OCI-LY3 (cell line): ENCODE measurements around the gene BIK.

Experiments
- H2AFZ ChIP-seq: fragments of 200-600, 300-600 bp; shearing (Covaris generic); 2 replicates; pipeline ENCODE4 v1.6.0; 2014; ENCODE audit warnings: antibody characterized with exemption, low read depth, low read length
- H3K27ac ChIP-seq: fragments of 200-600, 300-600 bp; sonication (generic); 2 replicates; pipeline ENCODE4 v1.5.1; 2014; ENCODE audit warnings: mild to moderate bottlenecking, low read length, moderate library complexity, mixed read lengths
- H3K27me3 ChIP-seq: fragments of 200-600, 300-600 bp; sonication (generic); 2 replicates; pipeline ENCODE4 v1.6.1; 2014; ENCODE audit warnings: low read depth, low read length, mixed read lengths
- H3K36me3 ChIP-seq: fragments of 200-600, 300-600 bp; sonication (generic); replicated peaks from 2 replicates; pipeline ENCODE3; 2014; ENCODE audit warnings: low read depth, low read length, mixed read lengths
- H3K4me1 ChIP-seq: fragments of 300-600, 200-600 bp; sonication (generic); 2 replicates; pipeline ENCODE4 v1.6.1; 2014; ENCODE audit warnings: low read length, mixed read lengths
- H3K4me2 ChIP-seq: fragments of 200-600, 300-600 bp; sonication (generic); 2 replicates; pipeline ENCODE4 v1.6.1; 2014; ENCODE audit warnings: low read length, mixed read lengths
- H3K4me3 ChIP-seq: fragments of 300-600, 200-600 bp; sonication (generic); 2 replicates; pipeline ENCODE4 v1.5.1; 2014; ENCODE audit warnings: antibody characterized with exemption, mild to moderate bottlenecking, low read length, moderate library complexity
- H3K79me2 ChIP-seq: fragments of 300-600, 200-600 bp; shearing (Covaris generic); 2 replicates; pipeline ENCODE4 v1.6.1; 2014; ENCODE audit warnings: mild to moderate bottlenecking, low read length, mixed read lengths
- H3K9ac ChIP-seq: fragments of 300-600, 200-600 bp; shearing (Covaris generic); 2 replicates; pipeline ENCODE4 v1.6.0; 2014; ENCODE audit warnings: mild to moderate bottlenecking, low read length, moderate library complexity
- H3K9me3 ChIP-seq: fragments of 200-600, 300-600 bp; shearing (Covaris generic); 2 replicates; pipeline ENCODE4 v1.6.1; 2014; ENCODE audit warnings: low read length, mixed read lengths; ENCODE audit not compliant: insufficient read depth
- H4K20me1 ChIP-seq: fragments of 200-600, 300-600 bp; sonication (generic); 2 replicates; pipeline ENCODE4 v1.6.1; 2016; ENCODE audit warnings: low read length, mixed read lengths; ENCODE audit not compliant: insufficient read depth
- CTCF ChIP-seq: fragments of 200-600, 300-600 bp; sonication (generic); IDR thresholded peaks from 2 replicates; pipeline ENCODE4 v1.5.1; 2014; ENCODE audit warnings: antibody characterized with exemption, low read length, low read depth
- EZH2phosphoT487 ChIP-seq: fragments of 200-600 bp; shearing (Covaris generic); IDR thresholded peaks from 2 replicates; pipeline ENCODE4 v1.6.1; 2018; ENCODE audit warnings: antibody characterized with exemption, mixed run types, low read depth

The BIK gene

GRCh38 chr22:43127166-43127908 is 16.8 kb downstream of the BIK start:
- Histone ChIP-seq H2AFZ (no peak overlapping the region), H4K20me1 (0 out of 2 replicates have a peak, but pooled peaks cover 5% of the 10 kb centered on the region), H3K79me2 (no peaks in the 10 kb centered on the region), H3K4me3 (no peak overlapping the region), H3K27me3 (peaks cover 2% of the 10 kb centered on the region; the same call in 1 of the 2 replicates), H3K27ac (no peak overlapping the region), H3K36me3 (peaks cover 5% of the 10 kb centered on the region), H3K4me2 (no peak overlapping the region), H3K9ac (no peak overlapping the region), H3K9me3 (no peaks in the 10 kb centered on the region), H3K4me1 (peaks cover 17% of the 10 kb centered on the region)
- TF ChIP-seq EZH2phosphoT487 (no peak), CTCF (no peak)

GRCh38 chr22:43128116-43128515 is 17.6 kb downstream of the BIK start:
- Histone ChIP-seq H3K4me2 (no peak overlapping the region), H3K9ac (no peak overlapping the region), H2AFZ (no peak overlapping the region), H3K27me3 (no peaks in the 10 kb centered on the region), H3K4me3 (no peak overlapping the region), H3K79me2 (no peaks in the 10 kb centered on the region), H3K4me1 (peaks cover 17% of the 10 kb centered on the region), H3K27ac (no peak overlapping the region), H4K20me1 (0 out of 2 replicates have a peak, but pooled peaks cover 5% of the 10 kb centered on the region), H3K36me3 (peaks cover 5% of the 10 kb centered on the region), H3K9me3 (no peaks in the 10 kb centered on the region)
- TF ChIP-seq CTCF (no peak), EZH2phosphoT487 (no peak)

GRCh38 chr22:43128928-43129424 is 18.4 kb downstream of the BIK start:
- TF ChIP-seq CTCF (no peak), EZH2phosphoT487 (no peak)
- H3K4me1 ChIP-seq = peaks cover 17% of the 10 kb centered on the region
- H3K36me3 ChIP-seq = peaks cover 10% of the 10 kb centered on the region
- H3K4me2 ChIP-seq = peak overlapping the region; percentile 46
- no peak overlapping the region for H3K27ac ChIP-seq
- no peaks in the 10 kb centered on the region for H3K27me3 ChIP-seq
- H2AFZ ChIP-seq = no peak overlapping the region
- 0 out of 2 replicates have a peak, but pooled peaks cover 5% of the 10 kb centered on the region for H4K20me1 ChIP-seq
- no peaks in the 10 kb centered on the region for H3K79me2 ChIP-seq
- H3K9me3 ChIP-seq = no peaks in the 10 kb centered on the region
- H3K9ac ChIP-seq = no peak overlapping the region
- H3K4me3 ChIP-seq = no peak overlapping the region

GRCh38 chr22:43129426-43130425 is 19.2 kb downstream of the BIK start:
- 0 out of 2 replicates have a peak, but pooled peaks cover 5% of the 10 kb centered on the region for H4K20me1 ChIP-seq
- H3K9ac ChIP-seq = no peak overlapping the region
- no peaks in the 10 kb centered on the region for H3K27me3 ChIP-seq
- peaks cover 16% of the 10 kb centered on the region for H3K36me3 ChIP-seq
- no peak overlapping the region for H3K27ac ChIP-seq
- peaks cover 17% of the 10 kb centered on the region for H3K4me1 ChIP-seq
- H3K79me2 ChIP-seq = no peaks in the 10 kb centered on the region
- no peaks in the 10 kb centered on the region for H3K9me3 ChIP-seq
- no peak overlapping the region for H3K4me3 ChIP-seq
- no peak for TF ChIP-seq CTCF
- peak overlapping the region; percentile 46 for H3K4me2 ChIP-seq
- no peak overlapping the region for H2AFZ ChIP-seq
